Measurements from ENCODE around the gene ZNF441.

GRCh38 chr19:11797491-11797890, 30.7 kb downstream of the ZNF441 start:
- no peak for TF ChIP-seq EP300 (IDR thresholded peaks at IDR 0.05)
- TF ChIP-seq, protein P1, sequence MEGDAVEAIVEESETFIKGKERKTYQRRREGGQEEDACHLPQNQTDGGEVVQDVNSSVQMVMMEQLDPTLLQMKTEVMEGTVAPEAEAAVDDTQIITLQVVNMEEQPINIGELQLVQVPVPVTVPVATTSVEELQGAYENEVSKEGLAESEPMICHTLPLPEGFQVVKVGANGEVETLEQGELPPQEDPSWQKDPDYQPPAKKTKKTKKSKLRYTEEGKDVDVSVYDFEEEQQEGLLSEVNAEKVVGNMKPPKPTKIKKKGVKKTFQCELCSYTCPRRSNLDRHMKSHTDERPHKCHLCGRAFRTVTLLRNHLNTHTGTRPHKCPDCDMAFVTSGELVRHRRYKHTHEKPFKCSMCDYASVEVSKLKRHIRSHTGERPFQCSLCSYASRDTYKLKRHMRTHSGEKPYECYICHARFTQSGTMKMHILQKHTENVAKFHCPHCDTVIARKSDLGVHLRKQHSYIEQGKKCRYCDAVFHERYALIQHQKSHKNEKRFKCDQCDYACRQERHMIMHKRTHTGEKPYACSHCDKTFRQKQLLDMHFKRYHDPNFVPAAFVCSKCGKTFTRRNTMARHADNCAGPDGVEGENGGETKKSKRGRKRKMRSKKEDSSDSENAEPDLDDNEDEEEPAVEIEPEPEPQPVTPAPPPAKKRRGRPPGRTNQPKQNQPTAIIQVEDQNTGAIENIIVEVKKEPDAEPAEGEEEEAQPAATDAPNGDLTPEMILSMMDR (IDR thresholded peaks at IDR 0.05): peak in 5 of 7 experiments; percentile 64 to 89 (median 83)

All from stomach (tissue), 4 donors.